GM12875 (cell line): Measurements from ENCODE around the gene SNF8.

Source experiments
- H3K4me3 ChIP-seq: one replicate; pipeline ENCODE4 v1.5.1; 2011; ENCODE audit warnings: low read depth, low read length, control low read depth
- CTCF ChIP-seq: IDR thresholded peaks from 2 replicates; pipeline ENCODE4 v1.5.1; 2011; ENCODE audit warnings: low read depth, mild to moderate bottlenecking, control low read depth, inconsistent platforms, low read length, moderate library complexity, borderline replicate concordance; ENCODE audit not compliant: insufficient read depth

Gene SNF8

DNA sequence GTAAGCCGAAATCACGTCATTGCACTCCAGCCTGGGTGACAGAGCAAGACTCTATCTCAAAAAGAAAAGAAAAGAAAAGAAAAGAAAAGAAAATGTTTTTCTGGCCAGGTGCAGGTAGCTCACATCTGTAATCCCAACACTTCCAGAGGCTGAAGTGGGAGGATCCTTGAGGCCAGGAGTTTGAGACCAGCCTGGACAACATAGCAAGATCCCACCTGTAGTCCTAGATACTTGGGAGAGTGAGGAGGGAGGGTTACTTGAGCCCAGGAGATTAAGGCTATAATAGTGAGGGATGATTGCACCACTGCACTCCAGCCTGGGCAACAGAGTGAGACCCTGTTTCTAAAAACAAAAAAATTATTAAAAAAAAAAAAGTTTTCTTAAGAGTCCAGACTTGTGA is 54.6 kb downstream of the SNF8 start:
- no peak for TF ChIP-seq CTCF
- H3K4me3 ChIP-seq, result no peak overlapping the region

DNA sequence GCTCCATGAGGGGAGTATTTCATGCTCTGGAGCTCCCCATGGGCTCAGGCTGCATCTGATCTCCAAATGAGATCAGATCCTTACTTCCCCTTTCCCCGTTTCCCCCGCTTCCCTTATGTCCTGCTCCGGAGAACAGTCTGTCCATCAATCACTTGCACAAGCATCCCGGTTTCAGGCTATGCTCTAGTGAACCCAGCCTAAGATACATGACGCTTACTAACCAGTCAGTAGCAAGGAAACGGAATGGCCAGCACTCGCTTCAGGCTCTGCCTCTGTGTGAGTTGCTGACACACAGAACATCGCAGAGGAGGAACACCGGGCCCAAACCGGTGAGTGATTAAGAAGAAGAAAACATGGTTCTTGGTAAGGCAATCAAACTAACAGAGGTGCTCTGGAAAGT is 61.5 kb downstream of the SNF8 start:
- no peak overlapping the region for H3K4me3 ChIP-seq
- TF ChIP-seq CTCF, result no peak

DNA sequence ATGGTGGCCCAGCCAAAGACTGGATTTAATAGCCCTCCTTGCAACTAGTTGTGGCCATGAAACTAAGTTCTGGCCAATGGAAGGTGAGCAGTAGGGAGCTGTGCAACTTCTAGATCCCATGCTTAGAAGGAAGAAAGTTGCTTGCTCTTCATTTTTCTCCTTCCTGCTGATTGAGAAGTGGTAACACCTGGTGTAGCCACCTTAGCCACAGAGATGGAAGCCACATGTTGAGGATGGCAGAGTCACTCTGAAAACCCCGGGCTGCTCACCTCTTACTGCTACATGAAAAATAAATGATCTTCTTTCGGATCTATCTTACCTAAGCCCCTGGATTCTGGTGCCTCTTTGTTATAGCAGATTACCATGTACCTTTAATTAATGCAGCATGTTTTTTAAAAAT is 62.4 kb downstream of the SNF8 start:
- H3K4me3 ChIP-seq, result no peak overlapping the region

More for the DNA sequence above, 62.4 kb downstream of the SNF8 start:
- TF ChIP-seq CTCF, result no peak
